HG03159 (cell line): ENCODE measurements around the gene ZNF219.
"Not testable (repeated sequence)": the region's sequence is repeated elsewhere in the genome, so short reads cannot be mapped to it uniquely, and the experiment has no call there.

Experiments used
- ATAC-seq: cut with Tn5 transposase; IDR thresholded peaks from one replicate; pipeline ENCODE4 v1.9.1; 2021; ENCODE audit warnings: mild to moderate bottlenecking, moderate library complexity; ENCODE audit not compliant: unreplicated experiment

The ZNF219 gene

GRCh38 chr14:21049271-21049673, 49.2 kb downstream of the ZNF219 start:
- ATAC-seq = no peak

- no peak for ATAC-seq
Observed at GRCh38 chr14:21048638-21049037, 49.8 kb downstream of the ZNF219 start.

GRCh38 chr14:21047378-21047781, 51.1 kb downstream of the ZNF219 start:
- ATAC-seq = no peak

- ATAC-seq = no peak
Observed at GRCh38 chr14:21043974-21044618, 54.4 kb downstream of the ZNF219 start.

- no peak for ATAC-seq
Observed at GRCh38 chr14:21043387-21043973, 55.0 kb downstream of the ZNF219 start.

GRCh38 chr14:21042918-21043317, 55.5 kb downstream of the ZNF219 start:
- ATAC-seq = no peak

GRCh38 chr14:21041676-21042433, 56.6 kb downstream of the ZNF219 start, which contains the start of gene RNASE7:
Gene RNASE7, plus strand, starts transcription at chr14:21042362. Its CDS starts 631 bp downstream, at chr14:21042993.
- no peak for ATAC-seq

GRCh38 chr14:21040941-21041340, 57.5 kb downstream of the ZNF219 start:
- ATAC-seq = not testable (repeated sequence)

- no peak for ATAC-seq
Observed at GRCh38 chr14:21040370-21040925, 58.0 kb downstream of the ZNF219 start.
